Ovary (tissue), 9 donors: ENCODE results near the gene ARHGEF7. TPM values are rescaled to one million over a fixed set of nuclear protein-coding genes. Genes with fewer than 3 reads are reported as not detected.

Source experiments
- DNase-seq, 5 donors: peaks; one replicate each; pipeline ENCODE4 v3.0.0-alpha.2; 2019 to 2020
- H3K27ac ChIP-seq, 2 donors: fragments of 200-600 bp; one replicate each; pipeline versions ENCODE4 v1.5.1 to v1.8.0; 2019 to 2022
- H3K27me3 ChIP-seq: fragments of 200-600 bp; one replicate; pipeline ENCODE4 v1.8.0; 2022
- H3K36me3 ChIP-seq: fragments of 200-600 bp; sonication (generic); one replicate; pipeline ENCODE4 v1.5.1; 2019
- H3K4me1 ChIP-seq: one replicate; pipeline ENCODE4 v1.8.1; 2013; ENCODE audit warnings: mild to moderate bottlenecking, moderate library complexity; ENCODE audit not compliant: insufficient read depth
- H3K4me3 ChIP-seq: fragments of 200-600 bp; sonication (generic); one replicate; pipeline ENCODE4 v1.5.1; 2017
- H3K9me3 ChIP-seq, 2 donors: fragments of 200-600 bp in 1 of 2; sonication (generic) in 1 of 2; one replicate each; pipeline versions ENCODE4 v1.5.1 to v1.8.1; 2013 to 2019; ENCODE audit warnings: mild to moderate bottlenecking in 1 of 2, moderate library complexity in 1 of 2
- CTCF ChIP-seq, 3 donors: fragments of 450-650 bp in 2 of 3; fragments of 200-600 bp in 1 of 3; IDR thresholded peaks; one replicate each; pipeline versions ENCODE4 v1.5.1 to v1.8.0; 2016 to 2022; ENCODE audit warnings: antibody characterized with exemption in 3 of 3, mild to moderate bottlenecking in 1 of 3
- EP300 ChIP-seq: sonication (generic); formaldehyde crosslinking; IDR thresholded peaks from one replicate; pipeline ENCODE4 v1.6.1; 2017; ENCODE audit warnings: antibody characterized with exemption
- POLR2A ChIP-seq: fragments of 450-650 bp; IDR thresholded peaks from one replicate; pipeline ENCODE4 v1.6.1; 2017; ENCODE audit warnings: antibody characterized with exemption, mild to moderate bottlenecking, moderate library complexity
- WGBS, 3 donors: extraction: QIAGEN DNeasy Blood & Tissue Kit in 1 of 3; methylation state at CpG; one replicate each; pipeline versions ENCODE4 v1.1.5 to v1.1.7; 2013 to 2017; 5-methylcytosine and 5-hydroxymethylcytosine counted together
- intact Hi-C, 4 donors: fragments of 100-400 bp; cut with DNase I; formaldehyde crosslinking; loops; one replicate each; pipeline versions ENCODE4 v1.11.0 to v1.15.1; 2022 to 2023
- polyA plus RNA-seq, 2 donors: library from polyadenylated mRNA; stranded (reverse); fragments of 200-250 nt in 1 of 2; fragments of 350-450 nt in 1 of 2; fragmentation: Illumina TruSeq in 1 of 2; extraction: RNeasy Lipid Tissue Mini Kit (QIAGEN cat#74804) in 1 of 2; gene quantifications; one replicate each; pipeline ENCODE4 v1.2.3, GENCODE V29; 2013 to 2014
- total RNA-seq, 7 donors: library from RNA; depleted of rRNA in 2 of 7; stranded (reverse); fragments of >200 nt in 2 of 7; fragmentation: NEBNext Ultra II Directional in 3 of 7; extraction: Animal tissue kit (Norgen Biotek cat#: 25700) in 3 of 7; gene quantifications; one replicate each; pipeline versions ENCODE4 v1.1.0 to v1.2.4, GENCODE V29; 2016 to 2023
- donor health status: DM: no; HTN: no; CAD: no; lungs with moderate emphysema.
- donor health status: DM: no; HTN: no; CAD: no.
- donor health status: Bipolar disorder and iron deficiency.
- donor health status: DM: yes; HTN: yes; CAD: no.
- donor health status: DM: no; HTN: no; CAD: no.
- donor health status: DM: yes; HTN: yes; CAD: no.

The ARHGEF7 gene
- total and polyA plus RNA-seq, 9 donors, result 27.6 to 58.5 (median 52.2) TPM

GRCh38 chr13:111232191-111232590 lies 117.1 kb downstream of the ARHGEF7 start:
- H3K4me3 ChIP-seq, result no peak overlapping the region
- DNase-seq, result no peak
- no peaks in the 10 kb centered on the region for H3K9me3 ChIP-seq
- WGBS, 3 donors, result 91 to 97% (median 97%) methylated on average over 7 of the region's 7 CpGs
- no peak overlapping the region for H3K27ac ChIP-seq
- intact Hi-C loops, result no loop called here
- TF ChIP-seq CTCF (IDR thresholded peaks at IDR 0.05) (no peak), POLR2A (no peak), EP300 (no peak)
- no peaks in the 10 kb centered on the region for H3K36me3 ChIP-seq
- no peaks in the 10 kb centered on the region for H3K27me3 ChIP-seq
- peaks cover 4% of the 10 kb centered on the region for H3K4me1 ChIP-seq

GRCh38 chr13:111233080-111233479 lies 118.0 kb downstream of the ARHGEF7 start:
- 43 to 59% (median 45%) methylated on average over 1 of the region's 1 CpG for WGBS, 3 donors
- Histone ChIP-seq H3K9me3 (no peaks in the 10 kb centered on the region), H3K4me3 (no peak overlapping the region), H3K27me3 (no peaks in the 10 kb centered on the region), H3K27ac (no peak overlapping the region), H3K36me3 (no peaks in the 10 kb centered on the region), H3K4me1 (peaks cover 4% of the 10 kb centered on the region)
- TF ChIP-seq CTCF (IDR thresholded peaks at IDR 0.05), result no peak
- no peak for TF ChIP-seq EP300
- TF ChIP-seq POLR2A, result no peak
- intact Hi-C loops, result no loop called here
- no peak for DNase-seq

- intact Hi-C loops, result no loop called here
- no peaks in the 10 kb centered on the region for H3K36me3 ChIP-seq
Measured at GRCh38 chr13:111239764-111240670, 124.9 kb downstream of the ARHGEF7 start.

More at GRCh38 chr13:111239764-111240670, 124.9 kb downstream of the ARHGEF7 start:
- Histone ChIP-seq H3K4me1 (no peaks in the 10 kb centered on the region), H3K27ac (no peak overlapping the region), H3K4me3 (no peak overlapping the region), H3K27me3 (no peaks in the 10 kb centered on the region), H3K9me3 (no peaks in the 10 kb centered on the region)
- WGBS, 3 donors, result 69 to 76% (median 71%) methylated on average over 15 of the region's 15 CpGs
- TF ChIP-seq EP300 (no peak), CTCF (IDR thresholded peaks at IDR 0.05) (no peak), POLR2A (no peak)
- no peak for DNase-seq
